Measurements from ENCODE around the gene NRXN3. TPM values are rescaled to one million over a fixed set of nuclear protein-coding genes. Genes with fewer than 3 reads are reported as not detected.

Gene NRXN3
- total and polyA plus RNA-seq, 2 of the 4 experiments (the other 2 are of a cell fraction), result 4.8 to 25.1 TPM

DNA sequence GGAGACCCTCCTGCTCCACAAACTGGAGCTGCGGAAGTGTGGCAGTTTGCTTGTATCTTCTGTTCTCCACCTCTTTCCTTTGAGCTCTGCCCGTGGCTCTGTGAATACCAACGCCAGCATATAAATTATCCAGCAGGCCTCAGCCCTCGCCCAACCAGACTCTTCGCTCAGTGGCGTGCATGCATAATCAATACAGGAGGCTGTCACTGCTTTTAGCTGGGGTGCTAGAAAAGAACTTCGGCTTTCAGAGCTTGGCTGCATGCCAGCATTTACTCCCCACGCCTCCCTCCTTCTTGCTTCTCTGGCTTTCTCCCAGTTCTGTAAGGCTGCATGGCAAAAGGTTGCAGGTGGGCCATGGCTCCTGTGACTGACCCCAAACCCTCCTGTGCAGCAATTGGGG lies 26.9 kb downstream of the NRXN3 start:
- H2BK5ac ChIP-seq (ENCODE audit: low read depth, low read length, poor library complexity, severe bottlenecking), result no peak overlapping the region
- H3K23ac ChIP-seq (ENCODE audit: low read depth, low read length), result no peak overlapping the region
- H2BK120ac ChIP-seq (ENCODE audit: low read depth, low read length), result no peak overlapping the region
- H4K8ac ChIP-seq (ENCODE audit: low read depth in 2 of 2, low read length in 2 of 2), result no peak overlapping the region
- peaks cover 56% of the 10 kb centered on the region for H3K9me3 ChIP-seq (ENCODE audit: control insufficient read depth, insufficient read depth, low read length)
- ChIA-PET POLR2A (ENCODE audit: unreplicated experiment) (no interaction called here), CTCF (no interaction called here)
- H2BK20ac ChIP-seq (ENCODE audit: low read depth, low read length), result no peak overlapping the region
- no peaks in the 10 kb centered on the region for H3K4me1 ChIP-seq (ENCODE audit: control insufficient read depth, insufficient read depth, low read length)
- no peaks in the 10 kb centered on the region for H3K9me1 ChIP-seq (ENCODE audit: insufficient read depth, low read length)
- H3K9ac ChIP-seq (ENCODE audit: low read depth, low read length), result no peak overlapping the region
- H3K36me3 ChIP-seq (ENCODE audit: control insufficient read depth, insufficient read depth, low read length), result no peaks in the 10 kb centered on the region
- no peak overlapping the region for H3K56ac ChIP-seq (ENCODE audit: extremely low read depth, insufficient read depth, low read length)
- ATAC-seq (ENCODE audit: low read depth) (no peak), DNase-seq (no peak)
- no peak overlapping the region for H2BK15ac ChIP-seq (ENCODE audit: low read depth, low read length)
- no peak overlapping the region for H2AK5ac ChIP-seq (ENCODE audit: low read depth, low read length)
- no peak overlapping the region for H3K18ac ChIP-seq (ENCODE audit: low read depth, low read length)
- no peak overlapping the region for H3K4ac ChIP-seq (ENCODE audit: low read depth, low read length)
- dilution Hi-C loops (cut with HindIII; ENCODE audit: low sequenced_read_pairs, unreplicated experiment) (no loop called here), in situ Hi-C loops (cut with MboI; ENCODE audit: low sequenced_read_pairs) (no loop called here), intact Hi-C loops (cut with micrococcal nuclease) (no loop called here)
- no peaks in the 10 kb centered on the region for H3K79me1 ChIP-seq (ENCODE audit: low read depth in 1 of 2, low read length in 2 of 2)
- H4K5ac ChIP-seq (ENCODE audit: low read depth, low read length), result no peak overlapping the region
- TF ChIP-seq FOS (IDR thresholded peaks at IDR 0.05; ENCODE audit: low read depth, low read length) (no peak), CEBPB (IDR thresholded peaks at IDR 0.05; ENCODE audit: low read depth, low read length) (no peak), MAFK (IDR thresholded peaks at IDR 0.05; ENCODE audit: low read depth, low read length) (no peak), NFE2L2 (IDR thresholded peaks at IDR 0.05; ENCODE audit: low read depth, low read length) (no peak), SMC3 (IDR thresholded peaks at IDR 0.05; ENCODE audit: low read depth, low read length) (no peak), RAD21 (IDR thresholded peaks at IDR 0.05; ENCODE audit: low read length) (no peak)
- TF ChIP-seq, protein P1, sequence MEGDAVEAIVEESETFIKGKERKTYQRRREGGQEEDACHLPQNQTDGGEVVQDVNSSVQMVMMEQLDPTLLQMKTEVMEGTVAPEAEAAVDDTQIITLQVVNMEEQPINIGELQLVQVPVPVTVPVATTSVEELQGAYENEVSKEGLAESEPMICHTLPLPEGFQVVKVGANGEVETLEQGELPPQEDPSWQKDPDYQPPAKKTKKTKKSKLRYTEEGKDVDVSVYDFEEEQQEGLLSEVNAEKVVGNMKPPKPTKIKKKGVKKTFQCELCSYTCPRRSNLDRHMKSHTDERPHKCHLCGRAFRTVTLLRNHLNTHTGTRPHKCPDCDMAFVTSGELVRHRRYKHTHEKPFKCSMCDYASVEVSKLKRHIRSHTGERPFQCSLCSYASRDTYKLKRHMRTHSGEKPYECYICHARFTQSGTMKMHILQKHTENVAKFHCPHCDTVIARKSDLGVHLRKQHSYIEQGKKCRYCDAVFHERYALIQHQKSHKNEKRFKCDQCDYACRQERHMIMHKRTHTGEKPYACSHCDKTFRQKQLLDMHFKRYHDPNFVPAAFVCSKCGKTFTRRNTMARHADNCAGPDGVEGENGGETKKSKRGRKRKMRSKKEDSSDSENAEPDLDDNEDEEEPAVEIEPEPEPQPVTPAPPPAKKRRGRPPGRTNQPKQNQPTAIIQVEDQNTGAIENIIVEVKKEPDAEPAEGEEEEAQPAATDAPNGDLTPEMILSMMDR (conservative IDR thresholded peaks at IDR 0.05; ENCODE audit: low read depth, low read length), result no peak
- no peaks in the 10 kb centered on the region for H3K27me3 ChIP-seq (ENCODE audit: control insufficient read depth, insufficient read depth, low read length)
- H2AFZ ChIP-seq (replicated peaks; ENCODE audit: low read length, poor library complexity), result no peak overlapping the region
- no peak overlapping the region for H3K14ac ChIP-seq (replicated peaks; ENCODE audit: low read depth, low read length)
- 8% methylated on average over 4 of the region's 8 CpGs; no CpG with 5 or more reads in 1 of the 2 experiments for WGBS, 2 experiments (ENCODE audit: extremely low coverage in 2 of 2, insufficient read length in 1 of 2)
- no peaks in the 10 kb centered on the region for H4K20me1 ChIP-seq (ENCODE audit: insufficient read depth, low read length)
- no peak overlapping the region for H2AK9ac ChIP-seq (replicated peaks; ENCODE audit: low read depth, low read length, poor library complexity)
- H3K4me2 ChIP-seq (ENCODE audit: low read depth, low read length), result no peak overlapping the region
- BruUV-seq (replicated peaks), result no TSS peak
- H3K4me3 ChIP-seq (ENCODE audit: insufficient read depth, low read depth, low read length), result no peak overlapping the region
- no peak overlapping the region for H3K27ac ChIP-seq (ENCODE audit: insufficient read depth, low read length)
- H4K91ac ChIP-seq (ENCODE audit: insufficient read depth, low read depth, low read length), result no peak overlapping the region

All from IMR-90 (cell line).